GM19397 (cell line): ENCODE measurements around the gene AGPAT2.
"Not testable (repeated sequence)": the region's sequence is repeated elsewhere in the genome, so short reads cannot be mapped to it uniquely, and the experiment has no call there.

Source experiments
- ATAC-seq: cut with Tn5 transposase; IDR thresholded peaks from one replicate; pipeline ENCODE4 v1.9.1; 2021; ENCODE audit warnings: mild to moderate bottlenecking, moderate library complexity; ENCODE audit not compliant: unreplicated experiment

AGPAT2 gene

DNA sequence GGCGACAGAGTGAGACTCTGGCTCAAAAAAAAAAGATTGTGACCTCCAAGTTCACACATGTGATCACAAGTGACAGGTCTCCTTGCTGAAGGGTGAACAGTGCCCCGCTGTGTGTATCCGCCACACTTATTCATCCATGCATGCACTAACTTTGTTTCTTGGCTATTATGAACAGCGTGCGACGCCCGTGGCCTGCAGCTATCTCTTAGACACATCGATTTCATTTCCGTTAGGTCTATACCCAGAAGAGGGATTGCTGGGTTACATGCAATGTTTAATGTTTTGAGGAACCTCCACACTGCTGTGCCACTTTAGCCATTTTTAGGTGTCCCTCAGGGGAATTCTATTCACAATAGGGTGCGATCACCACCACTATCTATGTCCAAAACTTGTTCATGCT is 36.6 kb downstream of the AGPAT2 start:
- ATAC-seq: no peak

DNA sequence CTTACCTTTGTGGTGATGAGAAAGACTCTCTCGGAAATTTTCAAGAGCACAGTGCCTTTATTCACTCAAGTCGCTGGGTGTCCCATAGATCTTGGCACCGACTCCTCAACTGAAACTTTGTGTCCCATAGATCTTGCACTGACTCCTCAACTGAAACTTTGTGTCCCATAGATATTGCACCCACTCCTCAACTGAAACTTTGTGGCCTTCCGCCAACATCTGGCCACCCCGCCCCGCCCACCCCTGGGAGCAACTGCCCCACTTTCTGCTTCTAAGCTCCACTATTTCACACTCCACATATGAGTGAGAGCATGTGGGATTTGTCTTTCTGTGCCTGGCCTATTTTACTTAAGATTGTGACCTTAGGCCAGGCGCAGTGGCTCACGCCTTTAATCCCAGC is 37.2 kb downstream of the AGPAT2 start:
- ATAC-seq: no peak

DNA sequence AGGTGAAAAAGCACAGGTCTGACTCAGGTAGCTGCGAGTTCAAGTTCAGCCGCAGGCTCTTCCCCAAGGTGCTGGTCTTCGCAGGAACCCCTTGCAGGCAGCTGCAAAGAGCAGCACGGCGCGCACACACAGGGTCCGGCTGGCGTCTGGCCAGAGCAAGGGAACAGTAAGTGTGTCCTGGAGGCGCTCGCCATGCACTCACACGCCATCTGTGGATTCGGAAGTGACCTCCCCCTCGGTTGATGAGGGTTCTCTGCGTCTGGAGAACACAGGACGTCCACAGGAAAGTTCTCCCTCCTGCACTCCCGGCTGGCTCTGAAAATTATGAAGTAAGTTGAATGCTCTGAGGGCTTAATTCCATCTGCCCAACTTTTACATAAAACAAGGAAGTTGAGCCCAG is 38.5 kb downstream of the AGPAT2 start:
- ATAC-seq: no peak

DNA sequence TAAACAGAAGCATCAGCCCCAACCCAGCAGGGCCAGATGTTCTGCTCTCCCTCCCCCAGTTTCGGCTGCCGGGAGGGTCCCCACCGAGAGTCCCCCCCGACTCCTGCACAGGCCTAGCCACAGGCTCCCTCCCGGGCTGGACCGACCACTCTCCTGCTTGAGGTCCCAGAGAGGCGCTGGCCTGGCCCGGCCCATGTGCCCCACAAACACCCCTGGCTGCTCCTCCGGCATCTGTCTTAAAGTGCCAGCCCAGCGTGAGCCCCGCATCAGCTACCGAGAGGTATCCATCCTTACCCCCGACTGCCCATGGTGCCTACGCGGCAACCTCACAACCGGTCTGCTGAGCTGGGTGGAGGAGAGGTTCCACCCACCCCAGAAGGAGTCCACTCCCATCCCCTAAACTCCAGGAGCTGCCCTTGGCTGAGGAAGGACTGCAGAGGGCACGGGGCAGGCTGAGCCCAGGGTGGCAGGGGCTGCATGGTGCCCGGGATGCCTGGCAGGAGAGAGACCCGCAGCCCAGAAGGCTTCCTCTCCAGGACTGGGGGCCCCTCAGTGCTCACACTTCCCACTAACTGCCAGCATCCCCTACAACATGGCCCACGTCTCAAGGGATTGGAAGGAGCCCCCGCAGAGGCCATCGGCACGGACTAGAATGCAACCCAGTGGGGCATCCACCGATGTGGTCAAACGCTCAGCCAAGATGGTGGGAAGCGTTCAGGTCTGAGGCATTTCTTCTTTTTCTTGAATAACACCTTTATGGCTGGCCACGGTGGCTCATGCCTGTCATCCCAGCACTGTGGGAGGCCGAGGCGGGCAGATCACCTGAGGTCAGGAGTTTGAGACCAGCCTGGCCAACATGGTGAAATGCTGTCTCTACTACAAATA is 40.2 kb downstream of the AGPAT2 start:
- no peak for ATAC-seq

DNA sequence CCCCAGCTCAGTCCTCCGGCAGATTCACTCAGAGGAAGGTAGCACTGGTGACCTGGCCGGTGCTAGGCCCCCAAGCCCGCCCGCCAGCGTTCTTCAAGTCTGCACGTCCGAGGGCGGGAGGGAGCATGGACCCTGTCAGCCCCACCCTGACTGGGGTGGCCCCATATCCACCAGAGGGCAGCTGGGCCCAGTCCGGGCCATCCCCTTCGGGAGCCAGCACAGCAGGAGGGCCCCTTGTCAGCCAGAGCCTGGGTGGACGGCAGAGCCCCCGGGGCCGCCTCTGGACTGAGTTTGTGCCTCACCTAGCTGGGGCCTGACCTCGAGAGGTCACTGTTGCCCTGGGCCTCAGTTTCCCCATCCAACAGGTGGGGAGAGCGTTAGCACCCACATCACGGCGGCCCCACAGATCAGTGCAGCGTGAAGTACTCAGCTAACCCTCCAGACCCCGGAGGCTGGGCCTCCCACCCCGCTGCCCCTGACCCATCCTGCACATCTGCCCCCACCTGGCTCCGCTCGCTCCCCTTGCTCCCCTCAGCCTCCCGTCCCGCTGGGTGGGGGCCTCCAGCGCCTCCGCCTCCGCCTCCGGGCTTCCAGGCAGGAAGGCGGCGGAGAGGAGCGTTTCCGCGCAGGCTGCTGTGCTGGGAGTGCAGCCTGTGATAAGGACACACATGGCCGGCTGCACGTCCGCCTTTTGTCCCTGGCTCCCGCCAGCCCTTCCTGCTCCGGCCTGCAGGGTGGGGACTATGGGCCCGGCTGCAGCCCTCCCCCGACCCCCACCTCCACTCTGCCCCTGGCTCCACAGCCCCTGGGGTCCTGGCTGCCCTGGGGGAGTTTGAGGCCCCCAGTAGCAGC is 41.1 kb downstream of the AGPAT2 start:
- ATAC-seq: no peak

DNA sequence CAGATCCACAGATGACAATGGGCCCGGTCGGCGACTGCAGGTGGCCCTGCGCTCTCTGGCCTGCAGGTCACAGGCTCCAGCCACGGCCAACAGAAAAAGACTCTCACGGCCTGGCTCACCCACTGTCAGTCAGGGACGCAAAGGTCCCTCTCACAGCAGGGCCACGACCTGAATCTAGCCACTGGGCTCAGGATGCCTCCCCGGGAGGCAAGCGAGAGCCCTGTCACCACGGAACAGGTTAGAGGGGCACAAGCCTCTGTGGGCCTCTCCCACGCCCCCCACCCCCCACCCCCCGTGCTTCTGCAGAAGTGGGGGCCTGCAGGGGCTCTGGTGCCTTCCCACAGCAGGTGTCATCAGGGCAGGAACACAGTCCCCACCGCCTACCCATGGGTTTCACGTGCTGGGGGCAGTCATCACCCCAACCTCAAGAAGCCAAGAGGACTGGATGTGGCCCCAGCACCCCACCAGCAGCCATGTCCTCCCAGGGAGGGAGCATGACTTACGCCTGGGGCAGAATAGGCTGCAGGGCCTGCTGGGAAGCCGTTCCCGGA is 41.8 kb downstream of the AGPAT2 start:
- no peak for ATAC-seq

DNA sequence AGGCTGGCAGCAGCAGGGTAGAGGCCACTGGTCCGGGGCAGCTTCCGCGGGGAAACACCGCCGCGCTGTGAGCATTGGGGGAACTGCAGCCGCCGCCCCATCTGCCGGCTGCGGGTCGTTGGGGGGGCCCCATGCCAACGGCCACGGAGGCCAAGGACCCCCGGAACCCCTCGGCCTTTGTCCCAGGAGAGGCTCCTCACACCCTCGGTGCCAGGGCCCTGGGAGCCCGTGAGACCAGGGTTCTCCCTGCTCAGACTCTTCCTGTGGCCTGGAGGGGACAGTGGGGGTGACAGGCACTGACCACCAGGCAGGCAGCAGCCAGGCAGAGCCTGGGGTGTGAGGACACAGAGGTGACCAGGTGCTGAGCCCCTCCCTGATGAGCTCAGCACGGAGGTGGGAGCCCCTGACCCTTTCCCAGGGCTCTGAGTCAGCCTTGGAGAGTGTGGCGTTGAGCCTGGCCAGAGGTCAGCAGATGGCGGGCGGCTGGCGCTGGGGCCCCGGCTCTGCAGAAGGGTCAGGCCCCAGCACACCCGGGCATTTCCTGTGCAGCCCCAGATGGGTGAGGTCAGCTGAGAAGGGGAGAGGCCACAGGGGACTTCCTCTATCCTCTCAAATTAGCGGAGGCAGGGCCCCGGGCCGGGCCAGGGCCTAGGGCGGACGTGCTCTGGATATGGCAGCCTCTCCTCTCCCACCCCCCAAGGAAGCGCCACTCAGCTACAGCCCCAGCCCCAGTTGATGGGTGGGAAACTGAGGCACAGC is 42.5 kb downstream of the AGPAT2 start:
- ATAC-seq: peak; percentile 47

DNA sequence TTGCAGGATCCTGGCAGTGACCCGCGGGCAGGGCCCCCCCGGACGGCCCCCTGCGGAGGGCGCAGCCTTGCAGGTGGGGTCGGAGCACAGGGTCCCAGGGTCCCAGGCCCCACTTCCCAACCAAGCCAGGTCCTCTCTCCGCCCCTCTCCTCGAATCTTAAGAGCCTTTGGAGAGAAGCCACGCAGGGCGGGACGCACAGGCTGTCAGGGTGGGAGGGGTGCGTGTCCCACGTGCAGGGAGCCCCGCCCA is 43.0 kb downstream of the AGPAT2 start:
- no peak for ATAC-seq

DNA sequence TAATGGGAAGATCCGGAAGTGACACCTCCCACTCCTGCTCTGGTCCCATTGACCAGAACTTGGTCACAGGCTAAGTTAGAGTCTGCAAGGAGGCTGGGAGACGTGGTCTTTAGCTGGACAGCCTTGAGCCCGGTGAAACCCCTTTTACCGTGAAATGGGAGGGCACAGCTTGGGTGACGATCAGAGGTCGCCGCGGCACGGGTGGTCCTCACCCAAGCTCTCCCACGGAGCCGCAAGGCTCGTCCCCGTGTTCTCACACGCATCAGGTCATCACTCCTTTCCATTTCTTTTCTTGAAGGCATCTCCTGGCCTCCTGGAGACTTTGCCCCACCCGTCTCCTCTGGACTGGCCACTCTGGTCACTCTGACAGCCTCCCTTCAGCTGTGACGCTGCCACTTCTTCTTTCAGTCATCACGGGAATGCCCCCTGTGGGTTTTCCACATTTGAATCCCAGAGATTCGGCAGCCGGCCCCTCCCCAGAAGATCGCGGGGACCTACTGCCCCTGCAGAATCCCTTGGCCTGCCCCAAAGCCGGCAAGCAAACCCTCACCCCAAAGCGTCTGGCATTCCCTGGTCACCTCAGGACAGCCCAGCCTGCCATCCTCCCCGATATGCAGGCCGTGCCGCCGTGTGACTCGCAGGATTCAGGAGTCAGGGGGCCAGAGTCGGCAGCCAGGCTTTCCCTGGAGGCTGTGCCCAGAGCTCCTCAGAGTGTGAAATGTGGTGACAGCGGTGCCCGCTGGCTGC is 43.5 kb downstream of the AGPAT2 start:
- ATAC-seq: no peak

DNA sequence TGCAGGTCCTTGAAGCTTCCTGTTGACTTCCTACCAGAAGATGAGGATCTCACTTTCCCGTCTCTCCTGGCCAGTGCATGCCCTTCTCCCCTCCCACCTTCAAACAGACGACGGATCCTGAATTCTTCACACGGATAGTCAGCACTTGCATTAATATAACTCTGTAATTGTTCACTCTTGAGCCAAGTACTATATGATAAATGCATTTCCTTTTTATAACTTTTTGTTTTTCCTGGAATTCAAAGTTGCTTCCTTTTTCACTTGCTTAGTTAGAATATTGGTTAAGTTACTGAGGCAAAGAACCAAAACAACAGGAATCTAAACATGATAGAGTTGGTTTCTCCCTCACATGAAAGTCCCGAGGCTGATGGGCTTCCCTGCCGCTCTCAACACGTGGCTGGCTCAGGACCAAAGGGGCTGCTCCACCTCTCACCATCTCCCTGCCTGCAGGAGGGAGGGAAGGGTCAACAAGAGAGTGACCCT is 44.8 kb downstream of the AGPAT2 start:
- no peak for ATAC-seq

DNA sequence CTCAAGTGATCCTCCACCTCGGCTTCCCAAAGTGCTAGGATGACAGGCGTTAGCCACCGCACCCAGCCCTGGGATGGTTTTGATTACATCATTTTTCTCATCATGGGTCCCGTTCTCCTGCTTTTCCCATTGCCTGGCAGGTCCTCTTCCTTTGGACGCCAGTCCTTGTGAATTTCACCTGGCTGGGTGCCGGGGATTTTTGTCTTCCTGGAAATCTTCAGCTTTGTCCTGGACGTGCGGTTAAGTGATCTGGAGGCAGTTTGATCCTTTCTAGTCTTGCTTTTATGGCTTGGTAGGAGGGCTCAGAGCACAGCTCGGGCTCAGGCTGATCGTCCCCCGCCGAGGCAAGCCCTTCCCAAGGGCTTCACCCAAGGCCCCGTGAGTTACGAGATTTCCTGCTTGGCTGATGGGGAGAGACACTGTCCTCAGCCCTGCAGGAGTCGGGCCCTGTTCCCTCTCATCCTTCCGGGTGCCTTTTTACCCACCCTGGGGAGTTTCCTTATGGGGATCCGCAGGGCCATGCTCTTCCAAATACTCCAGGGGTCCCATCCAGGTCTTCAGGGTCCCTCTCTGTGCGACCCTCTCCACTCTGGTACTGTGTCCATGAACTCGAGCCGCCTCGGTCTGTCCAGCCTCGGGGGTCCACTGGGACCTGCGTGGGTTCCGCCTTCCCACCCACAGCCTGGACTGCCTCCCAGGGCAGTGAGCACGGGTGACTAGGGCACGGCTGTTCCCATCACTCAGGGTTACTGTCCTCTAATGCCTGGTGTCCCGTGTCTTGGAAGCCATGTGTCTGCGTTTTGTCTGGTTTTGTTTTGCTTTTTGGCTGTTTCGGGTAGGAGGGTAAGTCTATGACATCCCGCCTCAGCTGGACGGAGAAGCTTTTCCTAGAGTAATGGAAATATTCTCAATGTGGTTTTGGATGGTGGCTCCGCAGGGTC is 46.8 kb downstream of the AGPAT2 start:
- no peak for ATAC-seq

DNA sequence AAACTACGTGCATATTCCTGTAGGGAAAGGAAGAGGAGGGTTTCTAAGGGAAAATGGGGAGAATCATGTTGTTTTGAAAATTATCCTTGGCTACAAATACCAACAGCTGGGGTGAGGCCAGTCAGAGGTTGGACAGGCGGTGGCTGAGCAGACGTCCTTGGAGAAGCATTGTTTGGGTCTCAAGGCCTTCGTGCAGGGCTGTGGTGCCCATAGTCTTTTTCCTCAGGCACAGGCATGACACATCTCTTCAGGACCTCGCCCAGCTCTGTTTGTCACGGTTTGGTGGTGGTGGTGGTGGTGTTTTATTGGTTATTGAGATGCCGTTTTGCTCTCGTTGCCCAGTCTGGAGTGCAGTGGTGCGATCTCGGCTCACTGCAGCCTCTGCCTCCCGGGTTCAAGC is 52.4 kb downstream of the AGPAT2 start:
- no peak for ATAC-seq

DNA sequence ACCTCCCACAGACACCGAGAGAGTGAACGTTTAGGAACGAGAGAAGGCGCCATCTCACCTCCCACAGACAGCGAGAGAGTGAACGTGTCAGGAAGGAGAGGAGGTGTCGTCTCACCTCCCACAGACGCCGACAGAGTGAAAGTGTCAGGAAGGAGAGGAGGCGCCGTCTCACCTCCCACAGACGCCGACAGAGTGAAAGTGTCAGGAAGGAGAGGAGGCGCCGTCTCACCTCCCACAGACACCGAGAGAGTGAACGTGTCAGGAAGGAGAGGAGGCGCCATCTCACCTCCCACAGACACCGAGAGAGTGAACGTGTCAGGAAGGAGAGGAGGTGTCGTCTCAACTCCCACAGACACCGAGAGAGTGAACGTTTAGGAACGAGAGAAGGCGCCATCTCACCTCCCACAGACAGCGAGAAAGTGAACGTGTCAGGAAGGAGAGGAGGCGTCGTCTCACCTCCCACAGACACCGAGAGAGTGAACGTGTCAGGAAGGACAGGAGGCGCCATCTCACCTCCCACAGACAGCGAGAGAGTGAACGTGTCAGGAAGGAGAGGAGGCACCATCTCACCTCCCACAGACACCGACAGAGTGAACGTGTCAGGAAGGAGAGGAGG is 54.7 kb downstream of the AGPAT2 start:
- not testable (repeated sequence) for ATAC-seq

DNA sequence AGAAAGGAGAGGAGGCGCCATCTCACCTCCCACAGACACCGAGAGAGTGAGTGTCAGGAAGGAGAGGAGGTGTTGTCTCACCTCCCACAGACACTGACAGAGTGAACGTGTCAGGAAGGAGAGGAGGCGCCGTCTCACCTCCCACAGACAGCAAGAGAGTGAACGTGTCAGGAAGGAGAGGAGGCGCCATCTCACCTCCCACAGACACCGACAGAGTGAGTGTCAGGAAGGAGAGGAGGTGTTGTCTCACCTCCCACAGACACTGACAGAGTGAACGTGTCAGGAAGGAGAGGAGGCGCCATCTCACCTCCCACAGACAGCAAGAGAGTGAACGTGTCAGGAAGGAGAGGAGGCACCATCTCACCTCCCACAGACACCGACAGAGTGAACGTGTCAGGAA is 55.2 kb downstream of the AGPAT2 start:
- not testable (repeated sequence) for ATAC-seq

DNA sequence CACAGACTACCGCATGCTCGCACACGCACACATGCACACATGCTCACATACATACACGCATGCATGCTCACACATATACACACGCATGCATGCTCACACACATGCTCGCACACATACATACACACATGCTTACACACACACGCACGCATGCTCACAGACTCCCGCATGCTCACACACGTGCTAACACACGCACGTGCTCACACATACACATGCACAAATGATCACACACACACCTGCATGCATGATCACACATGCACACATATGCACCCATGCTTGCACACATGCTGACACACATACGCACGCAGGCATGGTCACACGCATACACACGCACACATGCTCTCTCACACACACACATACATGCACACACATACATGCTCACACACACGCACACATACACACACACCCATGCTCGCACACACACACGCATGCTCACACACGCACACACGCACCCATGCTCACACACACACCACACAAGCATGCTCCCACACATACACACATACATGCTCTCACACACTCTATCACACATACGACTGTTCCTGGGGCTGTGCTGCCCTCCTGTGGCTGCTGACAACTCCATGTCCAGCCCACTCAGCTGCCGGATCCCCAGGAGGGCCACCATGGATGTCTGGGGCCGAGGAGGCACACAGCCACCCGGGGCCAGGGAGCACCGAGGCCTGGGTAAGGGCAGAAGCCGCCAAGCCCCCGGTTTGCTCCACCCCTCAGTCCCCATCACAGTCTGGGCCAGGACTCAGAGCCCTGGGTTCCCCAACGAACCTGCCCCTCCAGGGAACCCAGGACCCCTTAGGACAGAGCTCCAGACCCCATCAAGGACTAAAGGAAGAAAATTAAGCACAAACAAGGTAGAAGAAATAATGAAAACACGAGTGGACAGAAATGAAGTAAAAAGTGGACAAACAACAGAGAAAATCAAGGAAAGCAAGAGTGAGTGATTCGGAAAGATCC is 55.9 kb downstream of the AGPAT2 start:
- no peak for ATAC-seq

DNA sequence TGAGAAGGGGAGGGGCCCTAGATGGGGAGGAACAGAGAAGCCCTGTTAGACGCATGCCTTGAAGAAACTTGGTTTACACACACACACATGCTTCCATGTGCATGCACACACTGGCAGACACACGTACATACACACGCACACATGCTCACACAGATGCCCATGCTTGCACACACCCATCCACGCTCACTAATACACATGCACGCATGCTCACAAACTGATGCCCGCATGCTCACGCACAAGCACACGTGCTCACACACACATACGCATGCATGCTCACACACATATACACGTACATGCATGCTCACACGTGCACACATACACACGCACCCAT is 56.6 kb downstream of the AGPAT2 start:
- ATAC-seq: no peak

DNA sequence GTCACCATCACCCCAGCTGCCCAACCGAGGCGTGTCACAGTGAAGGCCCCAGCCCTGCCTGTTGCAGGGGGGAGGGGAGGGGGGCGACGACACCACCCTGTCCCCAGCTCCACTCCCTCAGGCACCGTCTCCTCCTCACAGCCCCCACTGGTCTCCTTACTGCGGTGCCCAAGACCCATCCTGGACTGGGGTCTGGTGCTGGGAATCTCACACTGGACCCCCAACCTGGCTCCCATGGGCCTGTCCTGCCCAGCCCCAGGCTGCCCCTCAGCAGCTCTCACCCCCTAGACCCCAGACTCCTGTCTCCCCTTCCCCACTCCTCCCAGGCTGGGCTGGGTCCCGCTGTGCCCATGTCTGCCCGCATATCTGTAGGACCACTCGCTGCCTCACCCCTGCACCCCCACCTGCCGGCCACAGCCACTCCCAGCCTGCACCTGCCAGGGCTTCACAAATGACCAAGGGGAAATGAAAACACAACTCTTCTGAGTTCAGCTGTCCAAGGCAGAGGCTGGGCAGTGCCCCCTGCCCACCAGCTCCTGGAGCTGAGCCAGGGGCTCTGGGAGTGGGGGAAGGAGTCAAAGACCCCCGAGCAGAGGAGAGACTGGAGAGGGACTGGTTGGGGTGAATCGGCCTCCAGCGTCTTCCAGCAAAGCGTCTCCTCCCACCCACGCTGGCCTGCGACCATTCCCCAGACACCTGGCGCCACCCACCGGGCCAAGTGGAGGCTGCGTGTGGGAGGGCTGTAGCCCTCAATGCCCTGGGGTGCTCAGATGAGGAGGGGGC is 57.2 kb downstream of the AGPAT2 start:
- no peak for ATAC-seq
